H1 (cell line): ENCODE results near the gene KCTD3. TPM values are rescaled to one million over a fixed set of nuclear protein-coding genes. Genes with fewer than 3 reads are reported as not detected.

Experiments used
- CTCF ChIA-PET: fragments of 300-600 bp; sonication (Branson Sonifier 250); formaldehyde crosslinking; loops from one replicate; lab custom pipeline; 2021; ENCODE audit not compliant: partially characterized antibody; lab: Charles Lee
- POLR2A ChIA-PET: fragments of 300-600 bp; sonication (Branson Sonifier 250); formaldehyde crosslinking; loops from one replicate; lab custom pipeline; 2021; ENCODE audit warnings: inconsistent platforms; ENCODE audit not compliant: partially characterized antibody; lab: Charles Lee
- DNase-seq, 2 experiments: peaks; one replicate each; pipeline versions ENCODE4 v3.0.0 to v3.0.0-alpha.2; 2010 to 2022; ENCODE audit warnings: low spot score in 2 of 2, low read depth in 1 of 2, mixed read lengths in 1 of 2
- FAIRE-seq: peaks from 2 replicates; lab custom pipeline; 2011; peaks lifted over from hg19 to GRCh38; lab: Jason Lieb, UNC
- H2AFZ ChIP-seq: 2 replicates; pipeline ENCODE4 v1.8.1; 2012; ENCODE audit warnings: low read length, inconsistent platforms
- H2AK5ac ChIP-seq: 2 replicates; pipeline ENCODE4 v1.6.1; 2013; ENCODE audit warnings: low read depth, low read length
- H2BK120ac ChIP-seq: replicated peaks from 2 replicates; pipeline ENCODE3; 2013; ENCODE audit warnings: low read depth, low read length, inconsistent platforms
- H2BK12ac ChIP-seq: 2 replicates; pipeline ENCODE4 v1.6.1; 2013; ENCODE audit warnings: low read depth, low read length
- H2BK15ac ChIP-seq: 2 replicates; pipeline ENCODE4 v1.6.1; 2013; ENCODE audit warnings: low read length
- H2BK20ac ChIP-seq: 2 replicates; pipeline ENCODE4 v1.6.1; 2013; ENCODE audit warnings: low read length
- H2BK5ac ChIP-seq: 2 replicates; pipeline ENCODE4 v1.6.1; 2013; ENCODE audit warnings: low read depth, low read length
- H3K14ac ChIP-seq: 2 replicates; pipeline ENCODE4 v1.6.1; 2013; ENCODE audit warnings: inconsistent platforms; ENCODE audit not compliant: insufficient read length
- H3K18ac ChIP-seq: 2 replicates; pipeline ENCODE4 v1.6.1; 2013; ENCODE audit warnings: low read length; ENCODE audit errors: extremely low read depth
- H3K23ac ChIP-seq: 2 replicates; pipeline ENCODE4 v1.6.1; 2013; ENCODE audit warnings: inconsistent platforms; ENCODE audit not compliant: insufficient read length
- H3K23me2 ChIP-seq: 2 replicates; pipeline ENCODE4 v1.6.1; 2013; ENCODE audit warnings: low read depth, low read length
- H3K27ac ChIP-seq: 2 replicates; pipeline ENCODE4 v1.6.1; 2011; ENCODE audit warnings: low read depth, low read length, inconsistent platforms
- H3K27me3 ChIP-seq, 4 experiments: replicated peaks in 1 of 4; 1 replicate in 1 of 4; 2 replicates in 3 of 4; pipeline versions ENCODE4 v1.6.1 to v1.8.1; 2011 to 2013; ENCODE audit warnings: low read length in 3 of 4, mild to moderate bottlenecking in 3 of 4, inconsistent platforms in 2 of 4, mixed read lengths in 2 of 4, moderate library complexity in 1 of 4; ENCODE audit not compliant: control insufficient read depth in 3 of 4, insufficient read depth in 3 of 4; ENCODE audit errors: extremely low read depth in 1 of 4
- H3K36me3 ChIP-seq, 4 experiments: 2 replicates each; pipeline versions ENCODE4 v1.6.1 to v1.8.1; 2011 to 2013; ENCODE audit warnings: mild to moderate bottlenecking in 4 of 4, low read length in 3 of 4, moderate library complexity in 2 of 4, control low read depth in 1 of 4, inconsistent platforms in 1 of 4; ENCODE audit not compliant: insufficient read depth in 4 of 4, control insufficient read depth in 2 of 4
- H3K4ac ChIP-seq: replicated peaks from 2 replicates; pipeline ENCODE3; 2013; ENCODE audit warnings: low read length, low read depth, mixed read lengths, inconsistent platforms; ENCODE audit not compliant: insufficient read length
- H3K4me1 ChIP-seq, 4 experiments: replicated peaks in 1 of 4; 1 replicate in 1 of 4; 2 replicates in 3 of 4; pipeline versions ENCODE4 v1.6.1 to v1.8.1; 2011 to 2013; ENCODE audit warnings: low read length in 3 of 4, inconsistent platforms in 2 of 4, mixed read lengths in 1 of 4; ENCODE audit not compliant: insufficient read depth in 4 of 4, control insufficient read depth in 3 of 4
- H3K4me2 ChIP-seq, 2 experiments: 2 replicates each; pipeline versions ENCODE4 v1.6.1 to v1.8.1; 2011 to 2013; ENCODE audit warnings: low read depth in 2 of 2, low read length in 2 of 2, control low read depth in 1 of 2, inconsistent platforms in 1 of 2, mild to moderate bottlenecking in 1 of 2; ENCODE audit not compliant: insufficient read depth in 1 of 2
- H3K4me3 ChIP-seq, 4 experiments: fragments of 200-600, 300-600 bp in 1 of 4; sonication (generic), shearing (Covaris generic), sonication (Bioruptor Twin) in 1 of 4; 2 replicates each; pipeline versions ENCODE4 v1.5.1 to v1.8.1; 2011 to 2016; ENCODE audit warnings: low read length in 4 of 4, low read depth in 3 of 4, control low read depth in 2 of 4, inconsistent platforms in 2 of 4, mild to moderate bottlenecking in 2 of 4, mixed read lengths in 1 of 4, moderate library complexity in 1 of 4; ENCODE audit not compliant: insufficient read depth in 2 of 4; ENCODE audit errors: extremely low read depth in 1 of 4
- H3K56ac ChIP-seq: replicated peaks from 2 replicates; pipeline ENCODE3; 2013; ENCODE audit warnings: low read depth, mild to moderate bottlenecking, mixed read lengths, low read length, inconsistent platforms; ENCODE audit not compliant: insufficient read length
- H3K79me1 ChIP-seq: 2 replicates; pipeline ENCODE4 v1.6.1; 2013; ENCODE audit warnings: low read depth, low read length, control low read depth
- H3K79me2 ChIP-seq, 2 experiments: 2 replicates each; pipeline versions ENCODE4 v1.6.1 to v1.8.1; 2012 to 2013; ENCODE audit warnings: low read length in 2 of 2, mild to moderate bottlenecking in 2 of 2, inconsistent platforms in 1 of 2; ENCODE audit not compliant: insufficient read depth in 2 of 2, control insufficient read depth in 1 of 2
- H3K9ac ChIP-seq, 4 experiments: replicated peaks in 1 of 4; 1 replicate in 1 of 4; 2 replicates in 3 of 4; pipeline versions ENCODE4 v1.6.1 to v1.8.1; 2011 to 2013; ENCODE audit warnings: low read depth in 3 of 4, low read length in 3 of 4, control low read depth in 2 of 4, mild to moderate bottlenecking in 2 of 4, moderate library complexity in 2 of 4, inconsistent platforms in 1 of 4; ENCODE audit errors: extremely low read depth in 1 of 4
- H3K9me3 ChIP-seq, 2 experiments: 2 replicates each; pipeline versions ENCODE4 v1.6.1 to v1.8.1; 2012 to 2013; ENCODE audit warnings: mild to moderate bottlenecking in 2 of 2, moderate library complexity in 2 of 2, control low read depth in 1 of 2, inconsistent platforms in 1 of 2, low read depth in 1 of 2, low read length in 1 of 2, mixed read lengths in 1 of 2; ENCODE audit not compliant: insufficient read depth in 2 of 2
- H4K20me1 ChIP-seq, 2 experiments: replicated peaks in 1 of 2; 2 replicates each; pipeline versions ENCODE3 to v1.8.1; 2011 to 2013; ENCODE audit warnings: inconsistent platforms in 2 of 2, low read length in 2 of 2, mild to moderate bottlenecking in 1 of 2; ENCODE audit not compliant: insufficient read depth in 2 of 2, control insufficient read depth in 1 of 2
- H4K5ac ChIP-seq: 2 replicates; pipeline ENCODE4 v1.6.1; 2013; ENCODE audit warnings: low read length, low read depth, mixed read lengths, inconsistent platforms; ENCODE audit not compliant: insufficient read length
- H4K8ac ChIP-seq: 2 replicates; pipeline ENCODE4 v1.8.0; 2013; ENCODE audit warnings: mild to moderate bottlenecking, moderate library complexity, low read length, inconsistent platforms; ENCODE audit not compliant: insufficient read depth; ENCODE audit errors: extremely low read depth
- H4K91ac ChIP-seq: replicated peaks from 2 replicates; pipeline ENCODE3; 2013; ENCODE audit warnings: low read length, mixed read lengths, inconsistent platforms; ENCODE audit not compliant: insufficient read length
- CHD1 ChIP-seq: IDR thresholded peaks from 2 replicates; pipeline ENCODE4 v1.6.1; 2012; ENCODE audit warnings: low read depth, low read length, improper control_type of control experiment
- EGR1 ChIP-seq: IDR thresholded peaks from 2 replicates; pipeline ENCODE4 v1.6.1; 2011; ENCODE audit warnings: low read depth, low read length, borderline replicate concordance
- EZH2 ChIP-seq: fragments of 200-600 bp; sonication (generic); IDR thresholded peaks from 2 replicates; pipeline ENCODE4 v1.7.1; 2012; ENCODE audit warnings: low read depth, mild to moderate bottlenecking, moderate library complexity, low read length, inconsistent platforms; ENCODE audit not compliant: severe bottlenecking
- RFX5 ChIP-seq: IDR thresholded peaks from 2 replicates; pipeline ENCODE4 v1.6.1; 2011; ENCODE audit warnings: low read depth, low read length, improper control_type of control experiment, borderline replicate concordance
- YY1 ChIP-seq: IDR thresholded peaks from 2 replicates; pipeline ENCODE4 v1.6.1; 2011; ENCODE audit warnings: low read depth, mild to moderate bottlenecking, low read length
- ZNF274 ChIP-seq: IDR thresholded peaks from 2 replicates; pipeline ENCODE4 v1.7.0; 2012; ENCODE audit warnings: low read length, borderline replicate concordance; ENCODE audit errors: extremely low read depth
- WGBS, 2 experiments: shearing (Covaris generic) in 1 of 2; methylation state at CpG; one replicate each; pipeline versions ENCODE4 v1.1.6 to v1.1.7; 2013 to 2015; ENCODE audit warnings: low lambda C conversion rate in 2 of 2, mixed read lengths in 2 of 2, inconsistent platforms in 1 of 2, low coverage in 1 of 2, missing lambda C conversion rate in 1 of 2; ENCODE audit not compliant: insufficient replicate concordance in 2 of 2, insufficient coverage in 1 of 2, insufficient read length in 1 of 2; ENCODE audit errors: extremely low coverage in 1 of 2, missing lambda C conversion rate in 1 of 2; 5-methylcytosine and 5-hydroxymethylcytosine counted together
- polyA plus RNA-seq, 7 experiments: library from polyadenylated mRNA; depleted of rRNA in 3 of 7; stranded (reverse) in 5 of 7; unstranded in 2 of 7; fragments of >200 nt in 5 of 7; fragments of 200-250 nt in 2 of 7; gene quantifications; 1 replicate in 5 of 7; 2 replicates in 1 of 7; 4 replicates in 1 of 7; pipeline versions ENCODE4 v1.2.1 to v1.2.3, GENCODE V29; 2011 to 2013; ENCODE audit warnings: missing spikeins in 2 of 7, mixed read lengths in 2 of 7
- total RNA-seq: library from RNA; stranded (reverse); fragmentation: NEBNext Ultra II Directional; extraction: Animal tissue kit (Norgen Biotek cat#: 25700); gene quantifications from 2 replicates; pipeline ENCODE4 v1.2.1, GENCODE V29; 2021
- TF ChIP-seq, protein P1 (sequence below): IDR thresholded peaks from 2 replicates; pipeline ENCODE4 v1.6.1; 2012; ENCODE audit warnings: inconsistent platforms

The KCTD3 gene
- total and polyA plus RNA-seq, 2 of the 8 experiments (the other 6 are each of a cell fraction or from before 2014, with no cell fraction given): 43.0 to 55.6 TPM

- H4K8ac ChIP-seq: no peak overlapping the region
- no peak overlapping the region for H2AFZ ChIP-seq
- H2BK120ac ChIP-seq: no peak overlapping the region
- ChIA-PET POLR2A (interaction anchor here (0.7 to 1.4 kb wide), 2 partner anchors 9 to 50 kb away, joined by 4 to 6 read pairs; partner anchors contain the start of gene KCTD3), CTCF (interaction anchor here (1.2 to 1.3 kb wide), 2 partner anchors 8 to 12 kb away, joined by 3 read pairs; no protein-coding TSS in a partner anchor)
- no peaks in the 10 kb centered on the region for H3K9me3 ChIP-seq
- H3K23ac ChIP-seq: no peak overlapping the region
- TF ChIP-seq YY1 (no peak), CHD1 (no peak), EGR1 (no peak), EZH2 (no peak), ZNF274 (no peak), RFX5 (no peak)
- TF ChIP-seq, protein P1, sequence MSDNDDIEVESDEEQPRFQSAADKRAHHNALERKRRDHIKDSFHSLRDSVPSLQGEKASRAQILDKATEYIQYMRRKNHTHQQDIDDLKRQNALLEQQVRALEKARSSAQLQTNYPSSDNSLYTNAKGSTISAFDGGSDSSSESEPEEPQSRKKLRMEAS: no peak
- no peak overlapping the region for H4K91ac ChIP-seq
- no peak overlapping the region for H2BK5ac ChIP-seq
- no peak overlapping the region for H3K14ac ChIP-seq
- no peak overlapping the region for H3K4me2 ChIP-seq
- H3K18ac ChIP-seq: no peak overlapping the region
- no peak overlapping the region for H3K9ac ChIP-seq
- no peak overlapping the region for H2AK5ac ChIP-seq
- H3K4me1 ChIP-seq: peaks cover 0 to 6% (median 0%) of the 10 kb centered on the region in 4 experiments; a peak in 2 of 7 replicates
- no peak overlapping the region for H3K27ac ChIP-seq
- H2BK15ac ChIP-seq: no peak overlapping the region
- no peak overlapping the region for H3K4me3 ChIP-seq
- H4K5ac ChIP-seq: no peak overlapping the region
- DNase-seq (no peak), FAIRE-seq (no peak)
- H3K23me2 ChIP-seq: no peaks in the 10 kb centered on the region
- H3K36me3 ChIP-seq: peaks cover 0 to 26% (median 14%) of the 10 kb centered on the region in 4 experiments; a peak in 5 of 8 replicates
- no peaks in the 10 kb centered on the region for H4K20me1 ChIP-seq
- no peak overlapping the region for H3K56ac ChIP-seq
- no peak overlapping the region for H2BK12ac ChIP-seq
- no peak overlapping the region for H3K4ac ChIP-seq
- peaks cover 0 to 11% of the 10 kb centered on the region in 2 experiments; a peak in 1 of 4 replicates for H3K79me2 ChIP-seq
- H3K27me3 ChIP-seq: no peaks in the 10 kb centered on the region
- no peaks in the 10 kb centered on the region for H3K79me1 ChIP-seq
- H2BK20ac ChIP-seq: no peak overlapping the region
- 80% methylated on average over 1 of the region's 1 CpG; no CpG with 5 or more reads in 1 of the 2 experiments for WGBS, 2 experiments
Observed at GRCh38 chr1:215617979-215618378, 50.9 kb downstream of the KCTD3 start.
